Kidney (tissue), 14 donors: ENCODE measurements around the gene GTSE1. TPM values are rescaled to one million over a fixed set of nuclear protein-coding genes. Genes with fewer than 3 reads are reported as not detected.
A peak's percentile ranks its signal among the peaks of the same experiment; 100 is the strongest.

Experiments used
- DNase-seq, 5 donors: peaks; one replicate each; pipeline ENCODE4 v3.0.0-alpha.2; 2013 to 2020
- FAIRE-seq: peaks from 2 replicates; lab custom pipeline; 2012; peaks lifted over from hg19 to GRCh38; lab: Jason Lieb, UNC
- H3K27ac ChIP-seq, 2 donors: one replicate each; pipeline ENCODE4 v1.7.0; 2013; ENCODE audit warnings: low read depth in 2 of 2, low read length in 2 of 2, inconsistent platforms in 1 of 2
- H3K27me3 ChIP-seq: one replicate; pipeline ENCODE4 v1.7.1; 2013; ENCODE audit warnings: low read length, inconsistent platforms; ENCODE audit not compliant: control insufficient read depth, insufficient read depth
- H3K36me3 ChIP-seq, 3 donors: one replicate each; pipeline versions ENCODE4 v1.7.0 to v1.7.1; 2013; ENCODE audit warnings: low read length in 3 of 3, control low read depth in 1 of 3, inconsistent platforms in 1 of 3; ENCODE audit not compliant: insufficient read depth in 3 of 3, control insufficient read depth in 2 of 3
- H3K4me1 ChIP-seq, 3 donors: one replicate each; pipeline versions ENCODE4 v1.7.0 to v1.7.1; 2013; ENCODE audit warnings: low read length in 3 of 3, inconsistent platforms in 1 of 3, low read depth in 1 of 3; ENCODE audit not compliant: control insufficient read depth in 2 of 3, insufficient read depth in 2 of 3
- H3K4me3 ChIP-seq, 3 donors: one replicate each; pipeline versions ENCODE4 v1.7.0 to v1.8.1; 2013; ENCODE audit warnings: low read length in 3 of 3, control low read depth in 1 of 3, inconsistent platforms in 1 of 3
- H3K9ac ChIP-seq, 3 donors: one replicate each; pipeline versions ENCODE4 v1.7.0 to v1.7.1; 2013; ENCODE audit warnings: low read length in 3 of 3, control low read depth in 1 of 3, inconsistent platforms in 1 of 3
- H3K9me3 ChIP-seq, 3 donors: one replicate each; pipeline versions ENCODE4 v1.7.0 to v1.7.1; 2013; ENCODE audit warnings: low read length in 3 of 3, control low read depth in 1 of 3, inconsistent platforms in 1 of 3; ENCODE audit not compliant: control insufficient read depth in 2 of 3, insufficient read depth in 1 of 3
- intact Hi-C: fragments of 100-400 bp; cut with DNase I; formaldehyde crosslinking; loops from one replicate; pipeline ENCODE4 v1.11.1; 2022
- polyA plus RNA-seq: library from polyadenylated mRNA; stranded (reverse); fragments of 350-450 nt; fragmentation: Illumina TruSeq; extraction: RNeasy Lipid Tissue Mini Kit (QIAGEN cat#74804); gene quantifications from one replicate; pipeline ENCODE4 v1.2.3, GENCODE V29; 2014; ENCODE audit warnings: low read depth, low replicate concordance; ENCODE audit not compliant: insufficient read depth
- total RNA-seq: library from RNA; stranded (reverse); fragmentation: NEBNext Ultra II Directional; extraction: Animal tissue kit (Norgen Biotek cat#: 25700); gene quantifications from one replicate; pipeline ENCODE4 v1.2.1, GENCODE V29; 2021
- TF ChIP-seq, protein P1 (sequence below): IDR thresholded peaks from 3 replicates; pipeline ENCODE4 v1.5.1; 2012; ENCODE audit warnings: mild to moderate bottlenecking, moderate library complexity, borderline replicate concordance; ENCODE audit not compliant: insufficient read depth; ENCODE audit errors: extremely low read depth
- donor health status: control.
- donor health status: control.
- donor health status: control.
- donor health status: control.
- donor health status: control.
- donor health status: DM: yes; HTN: yes; CAD: no.
- donor health status: Normal renal cell carcinoma (clear cell type).

The GTSE1 gene
- total and polyA plus RNA-seq, 2 donors from 2014 or later = 0.41 to 0.94 TPM

DNA sequence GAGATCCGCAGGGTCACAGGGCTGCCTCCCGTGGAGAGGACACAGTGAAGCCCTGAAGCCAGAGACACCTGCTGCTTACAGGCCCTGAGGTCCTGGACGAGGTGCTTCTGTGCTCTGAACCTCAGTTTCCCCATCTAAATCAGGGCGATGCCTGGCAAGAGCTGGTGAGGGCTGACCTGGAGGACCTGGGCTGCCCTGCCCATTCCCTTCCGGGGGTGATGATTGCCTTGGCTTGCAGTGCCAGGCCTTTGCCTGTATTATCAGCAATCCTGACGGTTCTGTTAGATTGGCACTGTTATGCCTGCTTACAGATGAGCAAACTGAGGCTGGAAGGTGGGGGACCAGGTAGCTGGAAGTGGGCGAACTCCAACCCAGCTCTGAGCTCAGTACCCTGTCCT is 7.8 kb upstream of the GTSE1 start:
- peaks cover 0 to 13% (median 0%) of the 10 kb centered on the region in 3 donors for H3K4me1 ChIP-seq
- no peak overlapping the region for H3K4me3 ChIP-seq
- DNase-seq = no peak
- H3K27me3 ChIP-seq = no peaks in the 10 kb centered on the region
- peaks cover 4 to 58% (median 19%) of the 10 kb centered on the region in 3 donors for H3K36me3 ChIP-seq
- H3K9me3 ChIP-seq = no peaks in the 10 kb centered on the region
- H3K27ac ChIP-seq = peak overlapping the region in 1 of 2 donors; percentile 22
- FAIRE-seq = no peak
- intact Hi-C loops = no loop called here
- H3K9ac ChIP-seq = no peak overlapping the region
- TF ChIP-seq, protein P1, sequence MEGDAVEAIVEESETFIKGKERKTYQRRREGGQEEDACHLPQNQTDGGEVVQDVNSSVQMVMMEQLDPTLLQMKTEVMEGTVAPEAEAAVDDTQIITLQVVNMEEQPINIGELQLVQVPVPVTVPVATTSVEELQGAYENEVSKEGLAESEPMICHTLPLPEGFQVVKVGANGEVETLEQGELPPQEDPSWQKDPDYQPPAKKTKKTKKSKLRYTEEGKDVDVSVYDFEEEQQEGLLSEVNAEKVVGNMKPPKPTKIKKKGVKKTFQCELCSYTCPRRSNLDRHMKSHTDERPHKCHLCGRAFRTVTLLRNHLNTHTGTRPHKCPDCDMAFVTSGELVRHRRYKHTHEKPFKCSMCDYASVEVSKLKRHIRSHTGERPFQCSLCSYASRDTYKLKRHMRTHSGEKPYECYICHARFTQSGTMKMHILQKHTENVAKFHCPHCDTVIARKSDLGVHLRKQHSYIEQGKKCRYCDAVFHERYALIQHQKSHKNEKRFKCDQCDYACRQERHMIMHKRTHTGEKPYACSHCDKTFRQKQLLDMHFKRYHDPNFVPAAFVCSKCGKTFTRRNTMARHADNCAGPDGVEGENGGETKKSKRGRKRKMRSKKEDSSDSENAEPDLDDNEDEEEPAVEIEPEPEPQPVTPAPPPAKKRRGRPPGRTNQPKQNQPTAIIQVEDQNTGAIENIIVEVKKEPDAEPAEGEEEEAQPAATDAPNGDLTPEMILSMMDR = no peak

DNA sequence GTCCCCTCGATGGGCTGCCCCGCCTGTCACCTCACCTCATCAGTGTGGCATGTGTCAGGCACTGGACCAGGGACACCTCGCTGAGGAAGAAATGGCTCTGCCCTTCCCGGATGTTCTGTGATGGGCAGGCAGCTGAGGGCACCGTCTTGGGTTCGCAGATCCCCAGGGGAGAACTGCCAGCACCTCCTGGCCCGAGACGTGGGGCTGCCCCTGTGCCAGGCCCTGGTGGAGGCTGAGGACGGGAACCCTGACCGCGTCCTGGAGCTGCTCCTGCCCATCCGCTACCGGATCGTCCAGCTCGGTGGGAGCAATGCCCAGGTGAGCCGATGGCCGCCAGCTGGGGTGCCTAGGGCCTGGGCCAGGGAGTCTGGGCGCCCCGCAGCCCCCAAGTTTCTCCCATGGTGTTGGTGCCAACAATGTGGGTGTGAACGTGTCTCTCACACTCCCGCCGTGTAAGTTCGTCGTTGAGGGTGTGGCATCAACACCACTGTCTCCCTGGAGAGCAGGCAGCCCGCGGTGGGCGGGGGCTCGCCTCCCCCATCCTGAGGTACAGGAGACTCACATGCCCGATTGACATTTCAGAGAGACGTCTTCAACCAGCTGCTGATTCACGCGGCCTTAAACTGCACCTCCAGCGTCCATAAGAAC is 7.3 kb upstream of the GTSE1 start:
- Histone ChIP-seq H3K36me3 (peaks cover 0 to 53% (median 14%) of the 10 kb centered on the region in 3 donors), H3K4me1 (peaks cover 0 to 13% (median 0%) of the 10 kb centered on the region in 3 donors), H3K9ac (no peak overlapping the region), H3K4me3 (no peak overlapping the region), H3K27me3 (no peaks in the 10 kb centered on the region), H3K9me3 (no peaks in the 10 kb centered on the region), H3K27ac (no peak overlapping the region)
- DNase-seq = no peak
- no peak for FAIRE-seq
- TF ChIP-seq, protein P1 = no peak
- intact Hi-C loops = no loop called here

DNA sequence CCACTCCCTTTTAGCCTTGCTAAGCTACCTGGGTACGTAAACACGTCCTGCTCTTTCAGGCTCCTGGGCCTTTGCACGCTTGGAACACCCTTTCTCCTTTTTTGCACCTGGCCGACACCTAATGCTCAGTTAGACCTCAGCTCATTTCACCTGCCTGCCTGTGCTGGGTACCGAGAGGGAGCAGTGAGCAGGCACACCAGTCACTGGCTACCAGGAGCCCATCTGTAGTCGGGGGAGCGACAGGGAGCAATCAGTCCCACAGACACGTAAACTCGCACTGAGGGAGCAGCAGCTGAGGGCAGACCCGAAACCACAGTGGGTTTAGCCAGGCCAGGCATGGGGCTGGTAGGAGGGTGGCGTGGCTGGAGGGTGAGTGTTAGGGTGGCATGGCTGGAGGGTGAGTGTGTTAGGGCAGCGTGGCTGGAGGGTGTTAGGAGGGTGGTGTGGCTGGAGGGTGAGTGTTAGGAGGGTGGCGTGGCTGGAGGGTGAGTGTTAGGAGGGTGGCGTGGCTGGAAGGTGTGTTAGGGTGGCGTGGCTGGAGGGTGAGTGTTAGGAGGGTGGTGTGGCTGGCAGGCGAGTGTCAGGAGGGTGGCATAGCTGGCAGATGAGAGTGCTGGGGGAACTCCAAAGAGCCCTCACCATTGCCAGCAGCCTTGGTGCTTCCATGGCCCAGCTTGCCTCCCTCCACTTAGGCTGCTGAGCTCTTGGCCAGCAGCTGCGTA is 6.4 kb upstream of the GTSE1 start:
- Histone ChIP-seq H3K36me3 (peaks cover 0 to 46% (median 9%) of the 10 kb centered on the region in 3 donors), H3K27ac (no peak overlapping the region), H3K4me3 (no peak overlapping the region), H3K4me1 (peaks cover 0 to 13% (median 0%) of the 10 kb centered on the region in 3 donors), H3K9ac (no peak overlapping the region), H3K9me3 (no peaks in the 10 kb centered on the region), H3K27me3 (no peaks in the 10 kb centered on the region)
- DNase-seq (no peak), FAIRE-seq (no peak)
- TF ChIP-seq, protein P1 = no peak
- intact Hi-C loops = no loop called here
